H1 (cell line): ENCODE results near the gene EIF2S3B. TPM values are rescaled to one million over a fixed set of nuclear protein-coding genes. Genes with fewer than 3 reads are reported as not detected.

Experiments used
- RNF2 ChIP-seq: fragments of 200-900, 300-1000 bp; sonication (generic); IDR thresholded peaks from 2 replicates; pipeline ENCODE4 v1.7.1; 2016; ENCODE audit warnings: borderline replicate concordance, low read depth, mild to moderate bottlenecking, antibody characterized with exemption, low read length; ENCODE audit not compliant: poor library complexity, severe bottlenecking; ENCODE audit errors: missing control alignments
- TAF7 ChIP-seq: optimal IDR thresholded peaks from 2 replicates; pipeline ENCODE3; 2011; ENCODE audit warnings: low read depth, mild to moderate bottlenecking, inconsistent platforms, low read length, moderate library complexity, borderline replicate concordance
- polyA plus RNA-seq, 7 experiments: library from polyadenylated mRNA; depleted of rRNA in 3 of 7; stranded (reverse) in 5 of 7; unstranded in 2 of 7; fragments of >200 nt in 5 of 7; fragments of 200-250 nt in 2 of 7; gene quantifications; 1 replicate in 5 of 7; 2 replicates in 1 of 7; 4 replicates in 1 of 7; pipeline versions ENCODE4 v1.2.1 to v1.2.3, GENCODE V29; 2011 to 2013; ENCODE audit warnings: missing spikeins in 2 of 7, mixed read lengths in 2 of 7
- total RNA-seq: library from RNA; stranded (reverse); fragmentation: NEBNext Ultra II Directional; extraction: Animal tissue kit (Norgen Biotek cat#: 25700); gene quantifications from 2 replicates; pipeline ENCODE4 v1.2.1, GENCODE V29; 2021
- TF ChIP-seq, protein P1 (sequence below), 3 experiments: IDR thresholded peaks; 1 replicate in 2 of 3; 2 replicates in 1 of 3; pipeline versions ENCODE4 v1.5.1 to v1.6.1; 2011; ENCODE audit warnings: low read length in 3 of 3, mild to moderate bottlenecking in 3 of 3, inconsistent platforms in 2 of 3, low read depth in 1 of 3, moderate library complexity in 1 of 3; ENCODE audit not compliant: insufficient read depth in 1 of 3; ENCODE audit errors: control extremely low read depth in 1 of 3

EIF2S3B gene
- total and polyA plus RNA-seq, 2 of the 8 experiments (the other 6 are each of a cell fraction or from before 2014, with no cell fraction given): 3.1 to 6.7 TPM

DNA sequence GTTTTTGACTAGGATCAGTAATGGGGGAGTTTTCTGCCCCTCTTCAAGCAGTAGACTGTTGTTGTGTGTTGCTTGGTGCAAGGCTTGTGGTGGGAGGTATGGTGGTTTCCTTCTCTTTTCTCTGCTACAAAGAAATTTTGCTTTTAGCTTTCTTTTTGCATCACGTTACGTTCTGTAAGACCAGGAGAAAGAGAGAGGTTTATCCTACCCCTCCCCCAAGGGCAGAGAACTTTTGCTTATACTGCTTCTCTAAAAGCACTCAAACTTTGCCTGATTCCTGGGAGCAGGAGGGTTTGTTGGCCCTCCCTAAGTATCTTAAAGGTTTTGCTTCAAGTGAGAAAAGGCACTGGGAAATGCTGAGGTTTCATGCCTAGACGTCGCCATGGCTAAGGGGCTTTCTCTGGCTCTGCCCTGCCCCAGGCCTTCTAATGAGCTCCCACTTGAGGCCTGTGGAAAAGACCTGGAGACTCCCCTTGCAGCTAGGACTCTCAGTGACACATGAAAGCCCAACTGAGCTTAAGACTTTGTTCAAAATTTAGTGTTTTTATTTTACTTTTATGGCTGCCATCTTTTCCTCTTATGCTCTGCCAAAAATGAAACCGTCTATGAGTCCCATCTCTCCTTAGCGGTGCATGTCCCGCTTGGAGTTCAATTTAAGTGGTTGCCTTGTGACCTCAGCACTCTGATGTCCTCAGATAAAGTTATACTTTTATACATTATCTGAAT lies 49.2 kb downstream of the EIF2S3B start (continued):
- TF ChIP-seq, protein P1, sequence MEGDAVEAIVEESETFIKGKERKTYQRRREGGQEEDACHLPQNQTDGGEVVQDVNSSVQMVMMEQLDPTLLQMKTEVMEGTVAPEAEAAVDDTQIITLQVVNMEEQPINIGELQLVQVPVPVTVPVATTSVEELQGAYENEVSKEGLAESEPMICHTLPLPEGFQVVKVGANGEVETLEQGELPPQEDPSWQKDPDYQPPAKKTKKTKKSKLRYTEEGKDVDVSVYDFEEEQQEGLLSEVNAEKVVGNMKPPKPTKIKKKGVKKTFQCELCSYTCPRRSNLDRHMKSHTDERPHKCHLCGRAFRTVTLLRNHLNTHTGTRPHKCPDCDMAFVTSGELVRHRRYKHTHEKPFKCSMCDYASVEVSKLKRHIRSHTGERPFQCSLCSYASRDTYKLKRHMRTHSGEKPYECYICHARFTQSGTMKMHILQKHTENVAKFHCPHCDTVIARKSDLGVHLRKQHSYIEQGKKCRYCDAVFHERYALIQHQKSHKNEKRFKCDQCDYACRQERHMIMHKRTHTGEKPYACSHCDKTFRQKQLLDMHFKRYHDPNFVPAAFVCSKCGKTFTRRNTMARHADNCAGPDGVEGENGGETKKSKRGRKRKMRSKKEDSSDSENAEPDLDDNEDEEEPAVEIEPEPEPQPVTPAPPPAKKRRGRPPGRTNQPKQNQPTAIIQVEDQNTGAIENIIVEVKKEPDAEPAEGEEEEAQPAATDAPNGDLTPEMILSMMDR (IDR thresholded peaks at IDR 0.05; ENCODE audit: control extremely low read depth in 1 of 3, insufficient read depth in 1 of 3, low read depth in 1 of 3, low read length in 3 of 3): no peak
- TF ChIP-seq RNF2 (no peak), TAF7 (no peak)
